SHP77 (cell line): Measurements from ENCODE around the gene INTS2.
"Not testable (repeated sequence)": the region's sequence is repeated elsewhere in the genome, so short reads cannot be mapped to it uniquely, and the experiment has no call there.

Source experiments
- DNase-seq, 2 experiments: peaks; one replicate each; lab custom pipeline; 2025; lab: John Stamatoyannopoulos, UW

The INTS2 gene, protein sequence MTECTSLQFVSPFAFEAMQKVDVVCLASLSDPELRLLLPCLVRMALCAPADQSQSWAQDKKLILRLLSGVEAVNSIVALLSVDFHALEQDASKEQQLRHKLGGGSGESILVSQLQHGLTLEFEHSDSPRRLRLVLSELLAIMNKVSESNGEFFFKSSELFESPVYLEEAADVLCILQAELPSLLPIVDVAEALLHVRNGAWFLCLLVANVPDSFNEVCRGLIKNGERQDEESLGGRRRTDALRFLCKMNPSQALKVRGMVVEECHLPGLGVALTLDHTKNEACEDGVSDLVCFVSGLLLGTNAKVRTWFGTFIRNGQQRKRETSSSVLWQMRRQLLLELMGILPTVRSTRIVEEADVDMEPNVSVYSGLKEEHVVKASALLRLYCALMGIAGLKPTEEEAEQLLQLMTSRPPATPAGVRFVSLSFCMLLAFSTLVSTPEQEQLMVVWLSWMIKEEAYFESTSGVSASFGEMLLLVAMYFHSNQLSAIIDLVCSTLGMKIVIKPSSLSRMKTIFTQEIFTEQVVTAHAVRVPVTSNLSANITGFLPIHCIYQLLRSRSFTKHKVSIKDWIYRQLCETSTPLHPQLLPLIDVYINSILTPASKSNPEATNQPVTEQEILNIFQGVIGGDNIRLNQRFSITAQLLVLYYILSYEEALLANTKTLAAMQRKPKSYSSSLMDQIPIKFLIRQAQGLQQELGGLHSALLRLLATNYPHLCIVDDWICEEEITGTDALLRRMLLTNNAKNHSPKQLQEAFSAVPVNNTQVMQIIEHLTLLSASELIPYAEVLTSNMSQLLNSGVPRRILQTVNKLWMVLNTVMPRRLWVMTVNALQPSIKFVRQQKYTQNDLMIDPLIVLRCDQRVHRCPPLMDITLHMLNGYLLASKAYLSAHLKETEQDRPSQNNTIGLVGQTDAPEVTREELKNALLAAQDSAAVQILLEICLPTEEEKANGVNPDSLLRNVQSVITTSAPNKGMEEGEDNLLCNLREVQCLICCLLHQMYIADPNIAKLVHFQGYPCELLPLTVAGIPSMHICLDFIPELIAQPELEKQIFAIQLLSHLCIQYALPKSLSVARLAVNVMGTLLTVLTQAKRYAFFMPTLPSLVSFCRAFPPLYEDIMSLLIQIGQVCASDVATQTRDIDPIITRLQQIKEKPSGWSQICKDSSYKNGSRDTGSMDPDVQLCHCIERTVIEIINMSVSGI

GRCh38 chr17:61927208-61928100 is at the start of gene INTS2:
TSS of gene INTS2 (minus strand) at chr17:61927982. CDS start at chr17:61926644, 1,338 bp downstream.
- peak; percentile 86 for DNase-seq

DNA sequence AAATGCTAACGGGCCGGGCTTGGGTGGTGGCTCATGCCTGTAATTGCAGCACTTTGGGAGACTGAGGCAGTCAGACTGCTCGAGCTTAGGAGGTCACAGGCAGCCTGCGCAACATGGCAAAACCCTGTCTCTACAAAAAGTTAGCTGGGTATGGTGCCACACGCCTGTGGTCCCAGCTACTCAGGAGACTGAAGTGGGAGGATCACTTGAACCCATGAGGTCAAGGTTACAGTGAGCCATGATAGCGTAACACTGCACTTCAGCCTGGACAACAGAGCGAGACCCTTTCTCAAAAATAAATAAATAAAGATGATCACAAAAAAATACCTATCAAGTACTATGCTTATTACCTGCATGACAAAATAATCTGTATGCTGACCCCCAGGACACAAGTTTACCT is 46.3 kb upstream of the INTS2 start:
- no peak for DNase-seq

DNA sequence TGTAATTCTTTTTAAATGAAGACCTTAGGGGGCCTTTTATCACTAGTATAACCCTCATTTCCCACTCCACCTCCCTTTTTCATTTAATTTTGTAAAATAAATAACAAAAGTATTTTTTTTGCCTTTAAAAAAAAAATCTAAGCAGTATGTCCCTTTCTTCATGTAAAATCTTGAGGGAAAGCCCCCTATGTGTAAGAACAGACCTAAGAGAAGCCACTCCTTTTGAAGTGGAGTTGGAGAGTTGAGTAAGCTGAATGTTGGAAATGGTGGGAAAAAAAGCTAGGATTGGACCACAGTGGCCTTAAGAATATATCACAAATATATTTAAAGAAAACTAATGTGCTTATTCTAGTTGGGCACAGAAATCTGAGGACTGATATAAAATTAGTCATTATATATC is 44.5 kb upstream of the INTS2 start:
- no peak for DNase-seq

DNA sequence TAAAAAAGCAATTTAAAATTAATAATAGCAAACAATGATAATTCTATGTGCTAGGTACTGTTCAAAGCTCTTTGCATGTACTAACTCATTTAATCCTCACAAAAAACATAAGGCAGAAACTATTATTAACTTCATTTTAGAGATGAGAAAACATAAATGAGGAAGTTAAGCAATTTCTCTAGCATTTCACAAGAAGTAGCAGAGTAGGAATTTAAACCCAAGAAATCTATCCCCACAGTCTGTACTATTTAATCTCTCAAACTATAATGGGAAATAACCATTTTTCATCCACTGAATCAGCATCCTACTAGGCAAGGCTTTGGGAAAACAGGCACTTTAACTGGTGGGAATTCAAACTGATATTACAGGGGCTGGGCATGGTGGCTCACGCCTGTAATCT is 42.2 kb upstream of the INTS2 start:
- no peak for DNase-seq

DNA sequence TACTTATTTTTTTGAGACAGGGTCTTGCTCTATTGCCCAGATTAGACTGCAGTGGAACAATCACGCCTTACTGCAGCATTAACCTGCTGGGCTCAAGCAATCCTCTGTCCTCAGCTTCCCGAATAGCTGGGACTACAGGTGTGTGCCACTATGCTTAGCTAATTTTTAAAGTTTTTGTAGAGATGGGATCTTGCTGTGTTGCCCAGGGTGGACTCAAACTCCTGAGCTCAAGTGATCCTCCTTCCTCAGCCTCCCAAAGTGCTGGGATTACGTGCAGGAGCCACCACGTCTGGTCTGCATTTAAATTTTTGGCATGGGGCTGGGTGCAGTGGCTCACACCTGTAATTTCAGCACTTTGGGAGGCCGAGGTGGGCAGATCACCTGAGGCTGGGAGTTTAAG is 41.0 kb upstream of the INTS2 start:
- DNase-seq: no peak

DNA sequence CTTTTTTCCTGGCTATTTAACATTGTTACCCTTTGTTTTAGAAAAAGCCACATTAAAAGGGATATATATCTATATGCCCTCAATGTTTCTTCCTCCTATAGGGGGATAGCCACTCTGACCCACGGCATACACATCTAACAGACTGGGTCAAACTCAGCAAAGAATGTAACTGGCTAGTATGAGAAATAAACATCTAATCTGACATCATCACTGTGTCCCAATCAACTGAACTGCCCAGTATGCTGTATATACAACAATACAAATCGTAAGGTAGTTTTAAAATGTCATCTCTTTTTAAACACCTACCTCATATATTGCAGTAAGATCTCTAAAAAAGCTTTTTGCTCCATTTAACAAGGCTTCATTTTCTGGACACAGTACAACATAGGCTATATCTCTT is 39.9 kb upstream of the INTS2 start:
- no peak for DNase-seq

DNA sequence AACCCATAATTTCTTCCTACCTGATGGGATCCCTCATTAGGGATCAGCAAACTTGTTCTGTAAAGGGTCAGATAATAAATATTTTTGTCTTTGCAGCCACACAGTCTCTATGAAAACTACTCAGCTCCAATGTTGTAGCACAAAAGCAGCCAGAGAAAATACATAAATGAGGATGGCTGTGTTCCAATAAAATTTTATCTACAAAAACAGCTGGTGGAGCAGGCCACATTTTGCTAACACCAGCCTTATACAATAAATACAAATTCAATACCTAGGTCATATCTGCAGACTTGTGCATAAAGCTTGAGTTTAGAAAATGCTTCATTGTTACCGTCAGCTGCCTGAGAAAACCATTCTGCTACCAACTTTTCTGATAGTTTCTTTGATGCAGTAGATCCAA is 38.4 kb upstream of the INTS2 start:
- DNase-seq: no peak

GRCh38 chr17:61955619-61956018 is 27.8 kb upstream of the INTS2 start:
- no peak for DNase-seq

DNA sequence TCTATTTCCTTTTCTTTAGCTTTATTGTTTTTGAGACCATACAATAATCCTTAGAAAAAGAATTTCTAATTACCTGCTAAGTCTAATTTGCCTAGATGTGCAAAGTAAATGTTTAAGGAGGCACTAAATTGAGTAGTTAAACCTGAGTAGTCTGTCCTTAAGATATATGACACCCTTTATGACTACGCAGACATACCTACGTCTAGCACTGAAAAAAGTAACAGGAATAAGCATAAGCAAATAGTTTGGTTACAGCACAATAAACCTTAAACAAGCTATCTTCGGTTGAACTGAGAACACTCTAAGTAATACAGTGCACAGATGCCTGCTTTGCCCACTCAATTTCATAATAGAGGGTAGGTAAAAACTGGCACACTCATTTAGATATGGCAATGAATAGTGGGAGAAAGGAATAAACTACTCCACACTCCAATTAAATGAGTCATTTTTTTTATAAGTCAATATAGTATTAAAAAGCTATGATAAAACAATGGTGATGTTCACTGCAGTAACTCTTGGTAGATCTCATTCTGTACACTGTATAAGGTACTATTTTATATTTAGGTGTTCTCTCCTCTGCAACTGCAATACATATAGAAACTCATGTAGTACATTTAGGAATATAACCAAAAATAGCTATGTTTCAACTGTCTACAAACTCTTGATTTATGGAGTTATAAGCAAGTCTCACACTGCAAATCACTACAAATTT is 19.7 kb upstream of the INTS2 start:
- no peak for DNase-seq

GRCh38 chr17:61946359-61946758 is 18.6 kb upstream of the INTS2 start:
- DNase-seq: no peak

DNA sequence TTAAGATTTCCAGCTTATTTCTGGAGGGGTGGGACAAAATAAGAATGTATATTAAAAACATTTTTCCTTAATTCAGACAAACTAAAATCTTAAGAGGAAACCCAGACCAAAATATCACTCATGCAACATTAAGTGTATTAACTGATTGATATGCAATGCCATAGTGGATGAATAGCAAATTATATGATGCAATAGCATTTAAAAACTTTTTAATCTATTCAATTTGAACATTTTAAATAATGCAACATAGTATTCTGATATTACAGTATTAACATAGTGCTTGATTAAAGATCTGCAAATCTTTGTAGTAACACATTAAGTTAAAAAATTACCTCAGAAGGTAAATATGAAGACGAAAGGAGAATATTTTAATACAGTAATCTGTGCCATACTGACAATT is 15.3 kb upstream of the INTS2 start:
- no peak for DNase-seq

GRCh38 chr17:61942085-61942484 is 14.3 kb upstream of the INTS2 start:
- no peak for DNase-seq

DNA sequence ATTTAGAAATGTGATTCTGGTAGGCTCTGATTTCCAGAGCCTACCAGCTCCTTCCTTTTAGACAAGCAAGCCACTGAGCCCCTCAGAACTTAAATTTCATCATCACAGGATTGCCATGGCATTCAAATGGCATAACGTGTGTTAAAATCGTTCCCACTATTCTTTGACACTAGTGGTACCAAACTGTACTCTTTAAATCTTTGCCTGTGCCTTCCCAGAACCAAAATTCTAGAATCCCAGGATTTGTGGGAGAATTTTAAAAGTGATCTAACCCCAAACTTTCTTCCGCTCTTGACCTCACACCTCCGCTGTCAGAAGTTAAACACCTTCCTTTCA is 287 bp upstream of the INTS2 start:
- DNase-seq: no peak

DNA sequence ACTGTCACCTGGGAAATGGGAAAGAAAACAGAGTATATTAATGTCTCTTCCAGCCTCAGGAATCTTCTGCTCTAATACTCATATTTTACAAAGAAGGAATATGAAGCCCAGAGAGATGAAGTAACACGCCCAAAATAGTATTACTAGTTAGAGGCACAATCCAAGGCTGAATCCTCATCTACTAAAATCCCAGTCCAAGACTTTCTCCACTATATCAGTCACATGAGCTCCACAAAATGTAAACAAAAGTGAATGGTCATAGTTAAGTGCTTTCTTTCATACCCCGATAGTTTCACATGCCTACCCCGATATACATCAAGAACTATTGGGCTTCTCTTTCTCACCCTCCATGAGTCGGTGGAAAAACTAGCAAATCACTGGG is 965 bp downstream of the INTS2 start:
- DNase-seq: no peak

DNA sequence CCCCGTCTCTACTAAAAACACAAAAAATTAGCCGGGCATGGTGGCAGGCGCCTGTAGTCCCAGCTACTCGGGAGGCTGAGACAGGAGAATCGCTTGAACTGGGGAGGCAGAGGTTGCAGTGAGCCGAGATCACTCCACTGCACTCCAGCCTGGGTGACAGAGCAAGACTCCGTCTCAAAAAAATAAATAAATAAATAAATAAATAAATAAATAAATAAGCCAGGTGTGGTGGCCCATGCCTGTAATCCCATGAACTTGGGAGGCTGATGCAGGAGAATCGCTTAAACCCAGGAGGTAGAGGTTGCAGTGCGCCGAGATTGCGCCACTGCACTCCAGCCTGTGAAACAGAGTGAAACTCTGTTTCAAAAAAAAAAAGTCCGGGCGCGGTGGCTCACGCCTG is 12.6 kb downstream of the INTS2 start:
- not testable (repeated sequence) for DNase-seq

DNA sequence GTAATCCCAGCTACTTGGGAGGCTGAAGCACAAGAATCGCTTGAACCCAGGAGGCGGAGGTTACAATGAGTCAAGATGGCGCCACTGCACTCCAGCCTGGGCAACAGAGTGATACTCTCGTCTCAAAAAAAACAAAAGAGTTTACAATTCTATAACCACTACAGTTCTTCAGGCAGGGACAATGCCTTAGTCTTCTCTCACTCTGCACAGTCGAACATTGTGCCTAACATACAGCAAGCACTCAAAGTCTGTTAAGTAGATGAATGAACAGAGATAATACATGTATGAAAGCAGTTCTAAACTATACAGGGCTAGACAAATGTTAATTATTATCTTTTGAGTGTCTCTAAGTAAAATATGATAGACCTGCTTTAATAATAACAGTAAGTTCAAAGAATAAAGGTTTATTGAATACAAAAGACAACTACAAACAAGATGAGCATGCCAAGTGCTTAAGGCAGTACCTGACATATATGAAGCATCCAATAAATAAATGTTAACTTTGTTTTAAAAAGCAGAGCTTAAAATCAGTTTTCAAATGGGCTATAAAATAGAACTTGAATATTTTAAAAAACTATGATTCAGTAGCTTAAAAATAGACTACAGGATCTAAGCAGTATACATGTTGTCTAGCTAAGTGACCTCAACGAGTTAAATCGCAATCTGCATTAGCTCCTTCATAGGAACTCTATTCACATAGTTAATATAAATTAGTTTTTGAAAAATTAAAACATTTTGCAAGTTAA is 19.3 kb downstream of the INTS2 start:
- no peak for DNase-seq

DNA sequence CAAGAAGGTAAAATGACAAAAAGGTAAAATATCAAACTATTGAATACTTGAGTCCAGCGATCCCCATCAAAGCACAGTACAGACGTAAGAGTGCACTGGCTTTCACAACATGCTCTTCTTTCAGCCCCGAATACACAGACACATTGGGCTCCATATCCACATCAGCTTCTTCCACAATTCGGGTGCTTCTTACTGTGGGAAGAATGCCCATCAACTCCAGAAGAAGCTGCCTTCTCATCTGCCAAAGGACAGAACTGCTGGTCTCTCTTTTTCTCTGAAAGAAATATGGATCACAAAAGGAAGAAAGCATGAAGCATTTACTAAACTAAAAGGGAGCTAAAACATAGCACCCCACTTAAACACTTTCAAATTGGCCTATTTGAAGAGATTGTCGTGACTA is 20.4 kb downstream of the INTS2 start:
- no peak for DNase-seq

DNA sequence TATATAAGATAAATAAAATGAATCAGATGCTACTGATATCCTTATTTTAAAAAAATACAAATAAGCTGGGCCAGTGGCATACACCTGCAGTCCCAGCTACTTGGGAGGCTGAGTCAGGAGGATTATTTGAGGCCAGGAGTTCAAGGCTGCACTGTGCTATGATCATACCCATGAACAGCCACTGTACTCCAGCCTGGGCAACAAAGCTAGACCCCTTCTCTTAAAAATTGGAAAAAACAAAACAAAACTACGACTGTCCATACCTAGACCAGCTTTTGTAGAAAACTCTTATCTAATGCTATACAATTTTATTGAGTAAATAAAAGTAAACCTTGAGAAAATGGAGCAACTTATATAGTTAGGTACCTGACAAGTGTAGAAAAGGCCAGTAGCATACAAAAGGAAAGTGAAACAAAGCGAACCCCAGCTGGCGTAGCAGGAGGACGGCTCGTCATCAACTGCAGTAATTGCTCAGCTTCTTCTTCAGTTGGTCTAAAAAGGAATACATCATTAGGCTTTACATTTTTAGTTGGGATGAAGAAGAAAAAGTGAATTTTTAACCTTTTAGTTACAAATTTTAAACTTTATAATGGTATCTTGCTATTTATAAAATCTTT is 23.6 kb downstream of the INTS2 start:
- DNase-seq: no peak

DNA sequence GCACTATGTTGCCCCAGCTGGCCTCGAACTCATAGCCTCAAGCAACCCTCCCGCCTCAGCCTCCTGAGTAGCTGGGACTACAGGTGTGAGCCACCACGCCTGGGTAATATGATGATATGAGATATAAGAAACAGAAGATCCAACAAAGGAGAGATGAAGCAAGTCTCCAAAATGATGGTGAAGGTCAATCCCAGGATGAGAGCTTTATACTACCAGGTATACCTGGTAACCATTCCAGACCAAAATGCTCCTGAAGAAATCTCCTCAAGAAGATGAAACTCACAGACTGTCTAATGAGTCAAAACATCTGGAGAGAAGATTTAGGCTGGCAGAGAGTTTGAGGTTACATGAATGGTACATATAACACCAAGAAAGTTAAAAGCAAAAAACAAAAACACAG is 24.5 kb downstream of the INTS2 start:
- no peak for DNase-seq
